T-helper 2 cell treated with Interferon-gamma antibody and Interleukin-4, amounts not matched to agents 5 μg/mL and 100 μg/mL, for 36 hours (primary cell): ENCODE measurements around the gene LMX1A.

ENCODE experiments used
- DNase-seq: peaks from one replicate; pipeline ENCODE4 v3.0.0; 2021; ENCODE audit warnings: low spot score
- H3K27ac Mint-ChIP-seq: one replicate; pipeline ENCODE4 v1.8.0; 2021; ENCODE audit warnings: mild to moderate bottlenecking, mixed read lengths
- H3K27me3 Mint-ChIP-seq: one replicate; pipeline ENCODE4 v1.8.0; 2021; ENCODE audit warnings: low read depth, mixed read lengths
- H3K36me3 Mint-ChIP-seq: one replicate; pipeline ENCODE4 v1.8.0; 2021; ENCODE audit warnings: low read depth, mixed read lengths
- H3K4me1 Mint-ChIP-seq: one replicate; pipeline ENCODE4 v1.8.0; 2021; ENCODE audit warnings: low read depth, mixed read lengths
- H3K4me3 Mint-ChIP-seq: one replicate; pipeline ENCODE4 v1.8.0; 2022; ENCODE audit warnings: mild to moderate bottlenecking, moderate library complexity, mixed read lengths
- H3K9me3 Mint-ChIP-seq: one replicate; pipeline ENCODE4 v1.8.0; 2021; ENCODE audit warnings: mixed read lengths

LMX1A gene

GRCh38 chr1:165152727-165153126 lies 203.8 kb downstream of the LMX1A start:
- Mint-ChIP-seq H3K9me3 (no peaks in the 10 kb centered on the region), H3K4me1 (no peaks in the 10 kb centered on the region), H3K36me3 (no peaks in the 10 kb centered on the region), H3K27ac (no peak overlapping the region), H3K27me3 (no peaks in the 10 kb centered on the region), H3K4me3 (no peak overlapping the region)
- no peak for DNase-seq

DNA sequence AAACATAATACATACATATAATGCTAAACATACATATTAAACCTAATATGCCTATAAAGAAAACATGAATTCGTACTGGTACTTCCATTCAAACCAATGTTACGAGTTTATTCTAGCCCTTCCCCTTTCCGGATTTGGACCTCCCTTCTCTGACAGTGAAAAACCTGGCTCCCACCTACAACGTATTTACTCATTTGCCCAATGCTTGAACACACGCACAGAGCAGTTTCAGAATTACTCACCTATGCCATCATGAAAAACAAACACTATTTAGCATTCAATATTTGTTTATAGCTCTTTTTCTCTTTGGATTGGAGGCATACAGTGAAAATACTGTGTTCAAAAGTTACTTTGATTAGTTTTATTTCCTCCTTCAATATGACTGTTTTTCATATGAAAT lies 204.4 kb downstream of the LMX1A start:
- Mint-ChIP-seq H3K36me3 (no peaks in the 10 kb centered on the region), H3K9me3 (no peaks in the 10 kb centered on the region), H3K27ac (no peak overlapping the region), H3K4me3 (no peak overlapping the region), H3K27me3 (no peaks in the 10 kb centered on the region), H3K4me1 (no peaks in the 10 kb centered on the region)
- no peak for DNase-seq
